Coronary artery (tissue), 2 donors: ENCODE results near the gene ALKBH3.

Experiments
- DNase-seq: peaks from one replicate; pipeline ENCODE4 v3.0.0-alpha.2; 2017; ENCODE audit warnings: low spot score
- H3K27ac ChIP-seq, 2 donors: fragments of 200-600 bp; sonication (generic); one replicate each; pipeline ENCODE4 v1.5.1; 2016 to 2019
- H3K4me3 ChIP-seq: fragments of 200-600 bp; sonication (generic); 2 replicates; pipeline ENCODE4 v1.5.1; 2016; ENCODE audit warnings: mild to moderate bottlenecking, moderate library complexity
- TF ChIP-seq, protein P1 (sequence below): fragments of 200-600 bp; sonication (generic); IDR thresholded peaks from one replicate; pipeline ENCODE4 v1.5.1; 2019; ENCODE audit warnings: antibody characterized with exemption

Gene ALKBH3

DNA sequence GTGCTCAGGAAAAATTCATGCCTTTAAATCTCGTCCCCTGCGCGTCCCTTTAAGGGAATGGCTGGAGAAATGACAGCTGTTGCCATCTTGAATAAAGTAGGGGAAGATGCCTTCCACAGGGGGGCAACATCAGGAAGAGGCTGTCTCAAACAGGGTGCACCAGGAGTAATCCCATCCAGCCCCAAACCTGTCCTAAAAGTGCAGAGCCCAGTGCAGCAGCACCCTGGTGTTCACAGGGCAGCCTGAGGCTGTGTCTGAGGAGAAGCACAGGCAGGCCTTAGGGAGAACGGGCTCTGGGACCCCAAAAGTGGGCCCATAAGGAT lies 51.0 kb downstream of the ALKBH3 start:
- TF ChIP-seq, protein P1, sequence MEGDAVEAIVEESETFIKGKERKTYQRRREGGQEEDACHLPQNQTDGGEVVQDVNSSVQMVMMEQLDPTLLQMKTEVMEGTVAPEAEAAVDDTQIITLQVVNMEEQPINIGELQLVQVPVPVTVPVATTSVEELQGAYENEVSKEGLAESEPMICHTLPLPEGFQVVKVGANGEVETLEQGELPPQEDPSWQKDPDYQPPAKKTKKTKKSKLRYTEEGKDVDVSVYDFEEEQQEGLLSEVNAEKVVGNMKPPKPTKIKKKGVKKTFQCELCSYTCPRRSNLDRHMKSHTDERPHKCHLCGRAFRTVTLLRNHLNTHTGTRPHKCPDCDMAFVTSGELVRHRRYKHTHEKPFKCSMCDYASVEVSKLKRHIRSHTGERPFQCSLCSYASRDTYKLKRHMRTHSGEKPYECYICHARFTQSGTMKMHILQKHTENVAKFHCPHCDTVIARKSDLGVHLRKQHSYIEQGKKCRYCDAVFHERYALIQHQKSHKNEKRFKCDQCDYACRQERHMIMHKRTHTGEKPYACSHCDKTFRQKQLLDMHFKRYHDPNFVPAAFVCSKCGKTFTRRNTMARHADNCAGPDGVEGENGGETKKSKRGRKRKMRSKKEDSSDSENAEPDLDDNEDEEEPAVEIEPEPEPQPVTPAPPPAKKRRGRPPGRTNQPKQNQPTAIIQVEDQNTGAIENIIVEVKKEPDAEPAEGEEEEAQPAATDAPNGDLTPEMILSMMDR = no peak
- Histone ChIP-seq H3K27ac (no peak overlapping the region), H3K4me3 (no peak overlapping the region)
- peak; percentile 62 for DNase-seq

- no peak overlapping the region for H3K4me3 ChIP-seq
- DNase-seq = no peak
- TF ChIP-seq, protein P1 = no peak
- peak overlapping the region in 1 of 2 donors; percentile 71 for H3K27ac ChIP-seq
Measured at GRCh38 chr11:43933226-43933607, 52.6 kb downstream of the ALKBH3 start.

DNA sequence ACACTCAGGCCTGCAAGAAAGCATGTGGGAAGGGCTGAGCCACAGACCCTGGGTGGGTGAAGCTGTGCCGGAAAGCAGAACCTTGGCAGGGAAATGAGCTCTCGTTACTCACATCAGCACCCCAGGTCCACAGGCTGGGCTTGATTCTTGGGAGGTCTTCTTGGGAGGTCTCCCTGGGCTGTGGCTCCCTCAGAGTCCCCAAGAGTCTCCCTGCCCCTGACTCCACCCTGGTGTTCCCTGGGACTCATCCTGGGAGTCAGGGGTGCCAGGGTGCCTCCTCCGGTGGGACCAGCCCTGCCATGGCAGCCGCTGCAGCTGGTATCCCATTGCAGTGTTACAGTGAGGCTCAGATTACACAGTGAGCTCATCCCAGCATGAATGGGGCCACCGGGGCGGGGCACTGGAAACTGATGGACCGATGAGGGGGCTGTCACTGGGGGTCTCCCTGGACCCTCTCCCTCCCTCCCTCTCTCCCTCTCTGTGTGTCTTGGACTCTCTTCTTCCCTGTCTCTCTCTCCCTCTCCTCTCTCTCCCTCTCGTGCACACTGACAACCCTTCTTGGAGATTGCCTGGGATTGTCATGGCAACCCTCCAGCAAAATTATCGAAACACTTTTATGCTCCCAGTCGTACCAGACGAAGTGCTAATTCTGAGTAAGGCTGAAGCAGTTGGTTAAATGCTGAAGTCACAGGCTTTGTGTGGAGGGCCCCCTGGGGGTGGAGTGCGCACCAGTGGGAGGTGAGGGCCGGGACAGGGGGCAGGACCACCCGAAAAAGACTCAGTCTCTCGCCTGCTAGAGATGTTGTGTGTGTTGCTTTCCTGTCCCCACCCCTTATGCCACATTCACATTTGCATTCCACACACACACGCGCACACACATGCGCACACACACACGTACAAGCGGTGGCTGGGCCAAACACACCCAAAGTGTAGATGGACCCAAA lies 53.2 kb downstream of the ALKBH3 start:
- DNase-seq = no peak
- TF ChIP-seq, protein P1 = no peak
- Histone ChIP-seq H3K27ac (peak overlapping the region in 1 of 2 donors; percentile 71), H3K4me3 (no peak overlapping the region)

GRCh38 chr11:43934601-43935423 lies 54.2 kb downstream of the ALKBH3 start:
- peak; percentile 62 for DNase-seq
- Histone ChIP-seq H3K27ac (peak overlapping the region in 1 of 2 donors; percentile 71), H3K4me3 (no peak overlapping the region)
- TF ChIP-seq, protein P1 = no peak

DNA sequence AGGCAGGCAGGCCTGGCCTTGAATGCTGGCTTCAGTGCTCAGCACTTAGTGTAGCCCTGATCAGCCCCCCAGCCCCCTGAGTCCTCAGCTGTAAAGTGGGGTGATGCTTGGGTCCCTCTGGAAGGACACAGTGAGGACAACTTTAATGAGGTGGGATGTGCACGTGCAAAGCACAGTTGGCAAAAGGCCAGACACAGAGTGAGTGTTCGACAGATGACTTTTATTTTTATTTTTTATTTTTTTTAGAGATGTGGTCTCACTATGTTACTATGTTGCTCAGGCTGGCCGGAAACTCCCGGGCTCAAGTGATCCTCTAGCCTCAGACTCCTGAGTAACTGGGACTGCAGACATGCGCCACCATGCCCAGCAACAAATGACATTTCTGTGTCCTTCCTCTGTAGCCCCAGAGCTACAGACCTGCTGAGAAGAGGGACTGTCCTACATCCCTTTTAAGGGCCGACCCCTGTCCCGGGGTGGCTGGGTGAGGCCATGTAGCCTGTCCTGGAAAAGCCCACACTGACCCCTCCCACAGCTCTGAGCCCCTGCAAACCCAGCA lies 54.9 kb downstream of the ALKBH3 start:
- peak overlapping the region in 1 of 2 donors; percentile 11 for H3K27ac ChIP-seq
- no peak overlapping the region for H3K4me3 ChIP-seq
- TF ChIP-seq, protein P1 = no peak
- no peak for DNase-seq

DNA sequence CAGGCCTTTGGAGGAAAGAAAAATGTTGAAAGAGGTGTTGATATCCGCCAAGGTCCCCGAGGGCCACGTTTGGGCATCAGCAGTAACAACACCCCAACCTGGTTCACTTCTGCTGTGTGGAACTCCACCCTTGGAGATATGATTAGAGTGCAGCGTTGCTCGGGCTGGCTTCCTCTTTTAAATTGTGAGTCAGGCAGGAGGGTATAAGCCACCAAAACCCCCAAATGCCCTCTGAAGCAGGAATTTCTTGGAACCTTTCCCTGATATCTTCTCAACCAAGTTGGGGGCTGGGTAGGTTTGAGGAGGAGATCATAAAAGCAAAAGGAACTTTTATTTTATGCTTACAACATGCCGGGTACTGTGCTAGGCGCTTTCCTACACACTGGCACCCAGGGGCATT lies 55.4 kb downstream of the ALKBH3 start:
- TF ChIP-seq, protein P1 = no peak
- DNase-seq = no peak
- Histone ChIP-seq H3K4me3 (no peak overlapping the region), H3K27ac (peak overlapping the region in 1 of 2 donors; percentile 90)
